OCI-LY3 (cell line): ENCODE results near the gene GFPT2.

Experiments
- EZH2phosphoT487 ChIP-seq: fragments of 200-600 bp; shearing (Covaris generic); IDR thresholded peaks from 2 replicates; pipeline ENCODE4 v1.6.1; 2018; ENCODE audit warnings: antibody characterized with exemption, mixed run types, low read depth
- TF ChIP-seq, protein P1 (sequence below): fragments of 200-600, 300-600 bp; sonication (generic); IDR thresholded peaks from 2 replicates; pipeline ENCODE4 v1.5.1; 2014; ENCODE audit warnings: antibody characterized with exemption, low read length, low read depth

DNA sequence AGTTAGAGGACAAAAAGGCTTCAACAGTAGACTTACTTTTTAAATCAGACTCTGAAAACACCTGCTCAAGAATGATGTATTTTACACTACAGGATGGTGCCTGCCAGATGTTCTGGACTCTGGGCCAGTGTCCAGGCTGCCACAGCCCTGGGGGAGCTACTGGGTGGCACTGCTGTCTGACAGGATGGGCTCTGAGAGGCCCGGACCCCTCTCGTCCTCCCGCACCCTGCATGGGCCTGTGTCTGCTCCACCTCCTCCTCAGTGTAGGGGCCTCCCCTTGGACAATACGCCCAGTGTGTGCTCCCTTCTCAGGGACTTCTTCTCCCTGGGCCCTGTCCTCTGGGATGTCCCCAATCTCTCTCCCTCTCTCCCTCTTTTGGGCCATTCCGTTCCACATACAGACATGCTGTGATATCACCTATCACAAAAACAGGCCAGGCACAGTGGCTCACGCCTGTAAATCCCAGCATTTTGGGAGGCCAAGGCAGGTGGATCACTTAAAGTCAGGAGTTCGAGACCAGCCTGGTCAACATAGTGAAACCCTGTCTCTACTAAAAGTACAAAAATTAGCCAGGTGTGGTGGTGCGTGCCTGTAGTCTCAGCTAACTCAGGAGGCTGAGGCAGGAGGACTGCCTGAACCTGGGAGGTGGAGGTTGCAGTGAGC is 23.4 kb downstream of the GFPT2 start:
- TF ChIP-seq, protein P1, sequence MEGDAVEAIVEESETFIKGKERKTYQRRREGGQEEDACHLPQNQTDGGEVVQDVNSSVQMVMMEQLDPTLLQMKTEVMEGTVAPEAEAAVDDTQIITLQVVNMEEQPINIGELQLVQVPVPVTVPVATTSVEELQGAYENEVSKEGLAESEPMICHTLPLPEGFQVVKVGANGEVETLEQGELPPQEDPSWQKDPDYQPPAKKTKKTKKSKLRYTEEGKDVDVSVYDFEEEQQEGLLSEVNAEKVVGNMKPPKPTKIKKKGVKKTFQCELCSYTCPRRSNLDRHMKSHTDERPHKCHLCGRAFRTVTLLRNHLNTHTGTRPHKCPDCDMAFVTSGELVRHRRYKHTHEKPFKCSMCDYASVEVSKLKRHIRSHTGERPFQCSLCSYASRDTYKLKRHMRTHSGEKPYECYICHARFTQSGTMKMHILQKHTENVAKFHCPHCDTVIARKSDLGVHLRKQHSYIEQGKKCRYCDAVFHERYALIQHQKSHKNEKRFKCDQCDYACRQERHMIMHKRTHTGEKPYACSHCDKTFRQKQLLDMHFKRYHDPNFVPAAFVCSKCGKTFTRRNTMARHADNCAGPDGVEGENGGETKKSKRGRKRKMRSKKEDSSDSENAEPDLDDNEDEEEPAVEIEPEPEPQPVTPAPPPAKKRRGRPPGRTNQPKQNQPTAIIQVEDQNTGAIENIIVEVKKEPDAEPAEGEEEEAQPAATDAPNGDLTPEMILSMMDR, result no peak
- no peak for TF ChIP-seq EZH2phosphoT487
